Activated CD4-positive, alpha-beta T cell treated with anti-CD3 and anti-CD28 coated beads for 24 hours (primary cell): ENCODE results near the gene MON2.

Source experiments
- DNase-seq, 2 donors: peaks; one replicate each; pipeline ENCODE4 v3.0.0-alpha.2; 2020; ENCODE audit warnings: low read depth in 2 of 2

Gene MON2

GRCh38 chr12:62613081-62613480 lies 146.5 kb downstream of the MON2 start:
- no peak for DNase-seq

- no peak for DNase-seq
These were observed 151.7 kb downstream of the MON2 start for GRCh38 chr12:62618319-62618718.

GRCh38 chr12:62618930-62619329 lies 152.3 kb downstream of the MON2 start:
- no peak for DNase-seq

GRCh38 chr12:62621101-62621638 lies 154.5 kb downstream of the MON2 start:
- no peak for DNase-seq

GRCh38 chr12:62622177-62622576 lies 155.6 kb downstream of the MON2 start:
- no peak for DNase-seq

GRCh38 chr12:62625228-62625627 lies 158.6 kb downstream of the MON2 start:
- DNase-seq, result no peak

- no peak for DNase-seq
These were observed 160.6 kb downstream of the MON2 start for GRCh38 chr12:62627181-62627580.

GRCh38 chr12:62629413-62629812 lies 162.8 kb downstream of the MON2 start:
- DNase-seq, result no peak

- DNase-seq, result no peak
These were observed 163.5 kb downstream of the MON2 start for GRCh38 chr12:62629971-62630739.

GRCh38 chr12:62631471-62632410 lies 165.1 kb downstream of the MON2 start:
- DNase-seq, result no peak

- DNase-seq, result no peak
These were observed 165.8 kb downstream of the MON2 start for GRCh38 chr12:62632411-62632918.

GRCh38 chr12:62635649-62636048 lies 169.0 kb downstream of the MON2 start:
- DNase-seq, result no peak

GRCh38 chr12:62637679-62638078 lies 171.1 kb downstream of the MON2 start:
- no peak for DNase-seq

- DNase-seq, result peak in 1 of 2 donors; percentile 15
These were observed 174.4 kb downstream of the MON2 start for GRCh38 chr12:62640910-62641448.

- no peak for DNase-seq
These were observed 175.9 kb downstream of the MON2 start for GRCh38 chr12:62642486-62642885.

- DNase-seq, result no peak
These were observed 176.9 kb downstream of the MON2 start for GRCh38 chr12:62643486-62643885.

GRCh38 chr12:62646566-62646965 lies 179.9 kb downstream of the MON2 start:
- no peak for DNase-seq

GRCh38 chr12:62647586-62647985 lies 181.0 kb downstream of the MON2 start:
- DNase-seq, result no peak

- DNase-seq, result no peak
These were observed 182.9 kb downstream of the MON2 start for GRCh38 chr12:62649412-62650138.
